Activated CD4-positive, alpha-beta T cell treated with anti-CD3 and anti-CD28 coated beads for 36 hours (primary cell): ENCODE measurements around the gene NCOA5. TPM values are rescaled to one million over a fixed set of nuclear protein-coding genes. Genes with fewer than 3 reads are reported as not detected.
A peak's percentile ranks its signal among the peaks of the same experiment; 100 is the strongest.

Source experiments
- ATAC-seq: fragments of 200-7000 bp; cut with Tn5 transposase; one replicate; pipeline ENCODE4 v1.10.0; 2021; ENCODE audit warnings: mild to moderate bottlenecking, moderate library complexity
- CTCF ChIA-PET: fragments of 350-600 bp; sonication (Branson Sonifier 250); formaldehyde crosslinking; loops from one replicate; lab custom pipeline; 2021; ENCODE audit warnings: antibody characterized with exemption; lab: Charles Lee
- POLR2A ChIA-PET: fragments of 350-600 bp; sonication (Branson Sonifier 250); formaldehyde crosslinking; loops from one replicate; lab custom pipeline; 2021; ENCODE audit warnings: antibody characterized with exemption, inconsistent platforms; lab: Charles Lee
- DNase-seq: peaks from one replicate; pipeline ENCODE4 v3.0.0-alpha.2; 2020
- H3K27ac Mint-ChIP-seq: one replicate; pipeline ENCODE4 v1.8.0; 2021; ENCODE audit warnings: mixed read lengths
- H3K27me3 Mint-ChIP-seq: one replicate; pipeline ENCODE4 v1.8.0; 2021; ENCODE audit warnings: mixed read lengths
- H3K36me3 Mint-ChIP-seq: one replicate; pipeline ENCODE4 v1.8.0; 2021; ENCODE audit warnings: low read depth, mixed read lengths
- H3K4me1 Mint-ChIP-seq: one replicate; pipeline ENCODE4 v1.8.0; 2021; ENCODE audit warnings: mixed read lengths
- H3K4me3 Mint-ChIP-seq: one replicate; pipeline ENCODE4 v1.8.0; 2021; ENCODE audit warnings: mild to moderate bottlenecking, moderate library complexity, mixed read lengths
- H3K9me3 Mint-ChIP-seq: one replicate; pipeline ENCODE4 v1.8.0; 2021; ENCODE audit warnings: low read depth, mixed read lengths
- intact Hi-C, 2 experiments: fragments of 100-400 bp; cut with DNase I in 1 of 2; cut with micrococcal nuclease in 1 of 2; formaldehyde crosslinking; loops; one replicate each; pipeline versions ENCODE4 v1.14.2 to v1.15.1; 2022 to 2024; cut with DNase I, micrococcal nuclease
- total RNA-seq, 2 experiments: library from RNA; stranded (reverse); gene quantifications; one replicate each; pipeline ENCODE4 v1.2.3, GENCODE V29; 2021

Gene NCOA5
- total RNA-seq, 2 experiments from 2014 or later: 17.9 to 18.8 TPM

DNA sequence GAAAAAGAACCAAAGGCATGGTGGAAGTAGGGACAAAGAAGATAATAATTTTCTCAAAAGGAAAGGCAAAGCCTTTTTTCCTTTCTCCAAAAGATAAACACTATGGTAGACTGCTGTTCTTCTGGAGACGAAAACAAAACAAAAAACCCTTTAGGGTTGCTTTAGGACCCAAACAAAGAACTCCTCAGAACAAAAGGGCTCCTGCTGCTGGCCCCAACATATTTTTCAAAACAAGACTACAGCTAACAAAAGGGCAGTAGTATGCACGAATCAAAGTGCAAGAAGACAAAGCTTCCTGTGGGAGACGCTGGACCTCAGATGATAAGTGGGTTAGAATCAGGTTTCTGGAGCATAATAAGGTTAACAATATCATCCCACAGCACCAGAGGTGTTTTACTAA, 15.8 kb downstream of the NCOA5 start:
- DNase-seq (no peak), ATAC-seq (no peak)
- H3K27ac Mint-ChIP-seq: no peak overlapping the region
- no peak overlapping the region for H3K4me3 Mint-ChIP-seq
- no peaks in the 10 kb centered on the region for H3K4me1 Mint-ChIP-seq
- POLR2A ChIA-PET: no interaction called here
- H3K9me3 Mint-ChIP-seq: no peaks in the 10 kb centered on the region
- CTCF ChIA-PET: no interaction called here
- intact Hi-C loops: no loop called here
- H3K36me3 Mint-ChIP-seq: peaks cover 25% of the 10 kb centered on the region
- H3K27me3 Mint-ChIP-seq: no peaks in the 10 kb centered on the region

DNA sequence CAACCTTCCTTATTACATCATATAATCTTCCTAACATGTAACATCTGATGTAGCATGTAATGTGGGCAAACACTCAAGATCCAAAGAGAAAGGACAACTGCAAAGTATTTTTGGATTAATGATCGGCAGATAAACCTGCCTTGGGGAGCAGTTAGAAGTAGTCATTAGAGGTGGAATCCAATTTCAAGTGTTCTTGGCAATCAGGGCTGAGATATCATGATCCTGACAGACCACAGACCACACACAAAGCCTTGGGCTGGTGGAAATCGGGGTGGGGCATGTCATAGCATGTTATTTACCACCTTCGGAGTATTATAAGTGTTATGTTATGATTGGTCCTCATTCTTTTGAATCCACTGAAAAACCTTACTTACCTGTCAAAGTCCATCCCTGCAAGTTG, 16.3 kb downstream of the NCOA5 start:
- ATAC-seq (no peak), DNase-seq (no peak)
- H3K36me3 Mint-ChIP-seq: peaks cover 25% of the 10 kb centered on the region
- no peaks in the 10 kb centered on the region for H3K9me3 Mint-ChIP-seq
- no peaks in the 10 kb centered on the region for H3K4me1 Mint-ChIP-seq
- CTCF ChIA-PET: interaction anchor here (0.7 kb wide), 1 partner anchor 10 kb away, joined by 4 read pairs; no protein-coding TSS in a partner anchor
- no peak overlapping the region for H3K4me3 Mint-ChIP-seq
- H3K27me3 Mint-ChIP-seq: no peaks in the 10 kb centered on the region
- intact Hi-C loops: no loop called here
- POLR2A ChIA-PET: no interaction called here
- H3K27ac Mint-ChIP-seq: no peak overlapping the region

- no peak for ATAC-seq
- no peak overlapping the region for H3K4me3 Mint-ChIP-seq
- H3K27me3 Mint-ChIP-seq: no peaks in the 10 kb centered on the region
- no peaks in the 10 kb centered on the region for H3K9me3 Mint-ChIP-seq
- CTCF ChIA-PET: interaction anchor here (0.7 kb wide), 1 partner anchor 10 kb away, joined by 4 read pairs; no protein-coding TSS in a partner anchor
- DNase-seq: no peak
- intact Hi-C loops: no loop called here
- H3K27ac Mint-ChIP-seq: no peak overlapping the region
- POLR2A ChIA-PET: no interaction called here
- H3K36me3 Mint-ChIP-seq: peaks cover 29% of the 10 kb centered on the region
- H3K4me1 Mint-ChIP-seq: no peaks in the 10 kb centered on the region
Measured at GRCh38 chr20:46073024-46073423, 16.7 kb downstream of the NCOA5 start.

DNA sequence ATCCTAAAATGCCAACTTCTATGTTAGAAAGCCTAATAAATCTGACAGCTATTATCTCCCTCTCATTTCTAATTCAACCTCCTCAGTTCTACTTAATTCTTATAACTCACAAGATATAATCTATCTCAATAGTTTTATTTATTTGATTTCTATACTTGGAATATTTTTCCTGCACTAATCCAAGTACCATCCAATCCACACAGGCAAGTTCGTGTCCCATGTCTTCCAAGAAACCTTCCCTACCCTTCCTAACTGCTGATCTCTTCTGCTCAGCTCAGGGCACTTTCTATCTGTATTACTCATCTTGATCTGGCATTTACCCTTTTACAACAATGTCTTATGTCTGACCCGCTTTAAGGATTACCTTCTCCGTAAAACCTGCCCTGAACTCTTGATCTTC, 18.2 kb downstream of the NCOA5 start:
- H3K27me3 Mint-ChIP-seq: no peaks in the 10 kb centered on the region
- no peaks in the 10 kb centered on the region for H3K9me3 Mint-ChIP-seq
- no peak overlapping the region for H3K4me3 Mint-ChIP-seq
- peaks cover 37% of the 10 kb centered on the region for H3K36me3 Mint-ChIP-seq
- ATAC-seq: no peak
- H3K4me1 Mint-ChIP-seq: no peaks in the 10 kb centered on the region
- intact Hi-C loops: no loop called here
- ChIA-PET CTCF (interaction anchor here (0.7 kb wide), 1 partner anchor 84 kb away, joined by 3 read pairs; no protein-coding TSS in a partner anchor), POLR2A (no interaction called here)
- no peak for DNase-seq
- no peak overlapping the region for H3K27ac Mint-ChIP-seq

GRCh38 chr20:46070215-46070900, 19.4 kb downstream of the NCOA5 start:
- H3K27ac Mint-ChIP-seq: no peak overlapping the region
- ChIA-PET POLR2A (interaction anchor here (0.6 kb wide), 1 partner anchor 257 kb away, joined by 4 read pairs; no protein-coding TSS in a partner anchor), CTCF (interaction anchor here (0.9 kb wide), 1 partner anchor 623 kb away, joined by 4 read pairs; no protein-coding TSS in a partner anchor)
- no peaks in the 10 kb centered on the region for H3K4me1 Mint-ChIP-seq
- DNase-seq (no peak), ATAC-seq (no peak)
- intact Hi-C loops: no loop called here
- H3K4me3 Mint-ChIP-seq: no peak overlapping the region
- H3K9me3 Mint-ChIP-seq: no peaks in the 10 kb centered on the region
- no peaks in the 10 kb centered on the region for H3K27me3 Mint-ChIP-seq
- peaks cover 38% of the 10 kb centered on the region for H3K36me3 Mint-ChIP-seq

DNA sequence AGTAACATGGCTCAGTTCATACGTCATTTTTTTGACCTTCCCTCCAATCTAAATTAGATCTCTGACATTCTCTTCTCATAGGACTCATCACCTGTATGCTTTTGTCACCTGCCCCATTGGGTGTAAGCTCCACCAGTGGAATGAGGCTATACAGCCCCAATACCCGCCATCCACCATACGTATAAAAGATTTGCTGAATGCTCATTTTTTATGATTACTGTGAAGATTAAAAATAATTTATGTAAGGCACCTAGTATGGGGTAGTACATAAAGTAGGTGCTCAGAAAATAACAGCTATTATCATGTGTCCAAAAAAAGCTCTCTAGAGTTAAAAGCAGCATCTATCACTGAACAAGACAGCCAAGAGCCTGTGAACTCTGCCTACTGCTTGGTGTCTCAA, 24.1 kb downstream of the NCOA5 start:
- no peak overlapping the region for H3K4me3 Mint-ChIP-seq
- H3K27me3 Mint-ChIP-seq: no peaks in the 10 kb centered on the region
- intact Hi-C loops: no loop called here
- no peak overlapping the region for H3K27ac Mint-ChIP-seq
- peaks cover 39% of the 10 kb centered on the region for H3K4me1 Mint-ChIP-seq
- POLR2A ChIA-PET: no interaction called here
- H3K36me3 Mint-ChIP-seq: peaks cover 73% of the 10 kb centered on the region
- H3K9me3 Mint-ChIP-seq: no peaks in the 10 kb centered on the region
- ATAC-seq (no peak), DNase-seq (no peak)
- CTCF ChIA-PET: interaction anchor here (0.6 to 1.8 kb wide), 4 partner anchors 11 to 83 kb away, joined by 3 to 6 read pairs (median 3); no protein-coding TSS in a partner anchor

DNA sequence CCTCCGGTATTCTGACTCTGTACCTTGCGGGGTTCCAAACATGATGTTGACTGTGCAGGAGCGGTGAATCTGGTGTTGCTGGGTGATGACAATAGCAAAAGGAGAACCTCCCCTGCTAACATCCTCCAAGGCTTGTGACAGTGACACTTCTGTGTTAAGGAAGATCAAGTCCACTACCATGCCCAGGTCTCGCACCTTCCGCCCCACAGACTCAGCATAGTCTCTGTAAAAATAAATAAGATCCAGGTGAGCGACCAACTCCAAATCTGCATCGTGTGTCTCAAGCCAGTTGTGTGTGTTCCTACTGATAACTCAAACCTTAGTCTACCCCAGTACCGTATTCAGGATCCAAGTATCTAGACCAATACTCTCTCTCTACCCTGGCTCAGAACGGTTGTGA, 24.8 kb downstream of the NCOA5 start:
- H3K4me1 Mint-ChIP-seq: peaks cover 46% of the 10 kb centered on the region
- CTCF ChIA-PET: interaction anchor here (0.9 kb wide), 1 partner anchor 51 kb away, joined by 3 read pairs; no protein-coding TSS in a partner anchor
- no peaks in the 10 kb centered on the region for H3K27me3 Mint-ChIP-seq
- H3K9me3 Mint-ChIP-seq: no peaks in the 10 kb centered on the region
- H3K27ac Mint-ChIP-seq: no peak overlapping the region
- ATAC-seq: no peak
- H3K4me3 Mint-ChIP-seq: no peak overlapping the region
- H3K36me3 Mint-ChIP-seq: peaks cover 80% of the 10 kb centered on the region
- POLR2A ChIA-PET: no interaction called here
- intact Hi-C loops: no loop called here
- no peak for DNase-seq

- H3K27me3 Mint-ChIP-seq: peaks cover 5% of the 10 kb centered on the region
- peaks cover 72% of the 10 kb centered on the region for H3K36me3 Mint-ChIP-seq
- ChIA-PET POLR2A (no interaction called here), CTCF (interaction anchor here (0.6 kb wide), 1 partner anchor 1329 kb away, joined by 3 read pairs; no protein-coding TSS in a partner anchor)
- peaks cover 58% of the 10 kb centered on the region for H3K4me1 Mint-ChIP-seq
- intact Hi-C loops: loop anchor here in 1 of 2 experiments (1.0 kb wide), 1 partner anchor 26 kb away; the partner anchor contains the start of gene NCOA5
- peak overlapping the region; percentile 75 for H3K27ac Mint-ChIP-seq
- DNase-seq (peak; percentile 35), ATAC-seq (peak; percentile 76)
- no peak overlapping the region for H3K4me3 Mint-ChIP-seq
- H3K9me3 Mint-ChIP-seq: no peaks in the 10 kb centered on the region
Measured at GRCh38 chr20:46063652-46064054, 26.1 kb downstream of the NCOA5 start.

DNA sequence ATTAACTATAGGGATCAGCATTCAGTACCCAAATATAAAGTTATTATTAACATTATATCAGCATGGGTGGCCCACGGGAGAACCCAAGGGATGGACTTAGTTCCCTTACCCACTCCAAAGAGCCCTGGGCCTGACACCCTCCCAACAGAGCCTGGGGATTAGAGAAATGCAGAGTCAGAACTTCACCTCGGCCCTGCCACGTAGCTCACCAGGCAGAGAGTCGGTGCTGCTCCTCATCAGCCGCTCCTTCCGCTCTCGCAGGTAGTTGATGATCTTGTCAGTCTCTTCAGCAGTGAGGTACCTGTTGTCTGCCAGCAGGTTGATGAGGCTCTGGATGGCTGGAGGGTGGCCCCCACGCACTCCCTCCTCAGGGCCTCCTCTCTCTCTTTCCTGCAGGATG, 26.6 kb downstream of the NCOA5 start:
- POLR2A ChIA-PET: no interaction called here
- CTCF ChIA-PET: interaction anchor here (0.6 to 1.1 kb wide), 2 partner anchors 76 to 1329 kb away, joined by 3 read pairs; no protein-coding TSS in a partner anchor
- peak overlapping the region; percentile 75 for H3K27ac Mint-ChIP-seq
- DNase-seq: no peak
- intact Hi-C loops: loop anchor here in 1 of 2 experiments (1.0 kb wide), 1 partner anchor 26 kb away; the partner anchor contains the start of gene NCOA5
- ATAC-seq: no peak
- H3K9me3 Mint-ChIP-seq: no peaks in the 10 kb centered on the region
- H3K27me3 Mint-ChIP-seq: peaks cover 7% of the 10 kb centered on the region
- peaks cover 61% of the 10 kb centered on the region for H3K4me1 Mint-ChIP-seq
- H3K36me3 Mint-ChIP-seq: peaks cover 66% of the 10 kb centered on the region
- no peak overlapping the region for H3K4me3 Mint-ChIP-seq

- POLR2A ChIA-PET: no interaction called here
- intact Hi-C loops: loop anchor here in 1 of 2 experiments (1.0 kb wide), 1 partner anchor 27 kb away; the partner anchor contains the start of gene NCOA5
- peaks cover 62% of the 10 kb centered on the region for H3K4me1 Mint-ChIP-seq
- H3K27ac Mint-ChIP-seq: no peak overlapping the region
- CTCF ChIA-PET: interaction anchor here (1.1 kb wide), 1 partner anchor 76 kb away, joined by 3 read pairs; no protein-coding TSS in a partner anchor
- no peak for ATAC-seq
- H3K27me3 Mint-ChIP-seq: peaks cover 10% of the 10 kb centered on the region
- DNase-seq: no peak
- H3K36me3 Mint-ChIP-seq: peaks cover 62% of the 10 kb centered on the region
- H3K9me3 Mint-ChIP-seq: no peaks in the 10 kb centered on the region
- no peak overlapping the region for H3K4me3 Mint-ChIP-seq
Measured at GRCh38 chr20:46062621-46063020, 27.1 kb downstream of the NCOA5 start.

GRCh38 chr20:46062151-46062550, 27.6 kb downstream of the NCOA5 start:
- Mint-ChIP-seq H3K27me3 (peaks cover 12% of the 10 kb centered on the region), H3K4me1 (peaks cover 62% of the 10 kb centered on the region), H3K27ac (no peak overlapping the region), H3K36me3 (peaks cover 62% of the 10 kb centered on the region), H3K9me3 (no peaks in the 10 kb centered on the region), H3K4me3 (no peak overlapping the region)
- ATAC-seq: no peak
- DNase-seq: no peak
- intact Hi-C loops: no loop called here
- ChIA-PET POLR2A (no interaction called here), CTCF (interaction anchor here (1.1 to 1.5 kb wide), 2 partner anchors 40 to 75 kb away, joined by 3 to 6 read pairs; no protein-coding TSS in a partner anchor)
